Loucy (cell line): ENCODE data around the gene DDX25.
"Not testable (repeated sequence)": the region's sequence is repeated elsewhere in the genome, so short reads cannot be mapped to it uniquely, and the experiment has no call there.

Experiments used
- EZH2phosphoT487 ChIP-seq: fragments of 200-600 bp; IDR thresholded peaks from 2 replicates; pipeline ENCODE4 v1.6.1; 2018; ENCODE audit warnings: antibody characterized with exemption, mild to moderate bottlenecking, moderate library complexity, borderline replicate concordance
- TF ChIP-seq, protein P1 (sequence below): fragments of 200-600 bp; sonication (generic); conservative IDR thresholded peaks from 2 replicates; pipeline ENCODE4 v1.5.1; 2014; ENCODE audit warnings: mild to moderate bottlenecking, antibody characterized with exemption, low read length

DNA sequence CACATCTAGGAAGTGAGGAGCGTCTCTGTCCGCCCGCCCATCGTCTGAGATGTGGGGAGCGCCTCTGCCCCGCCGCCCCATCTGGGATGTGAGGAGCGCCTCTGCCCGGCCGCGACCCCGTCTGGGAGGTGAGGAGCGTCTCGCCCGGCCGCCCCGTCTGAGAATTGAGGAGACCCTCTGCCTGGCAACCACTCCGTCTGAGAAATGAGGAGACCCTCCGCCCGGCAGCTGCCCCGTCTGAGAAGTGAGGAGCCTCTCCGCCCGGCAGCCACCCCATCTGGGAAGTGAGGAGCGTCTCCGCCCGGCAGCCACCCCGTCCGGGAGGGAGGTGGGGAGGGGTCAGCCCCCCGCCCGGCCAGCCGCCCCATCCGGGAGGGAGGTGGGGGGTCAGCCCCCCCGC is 41.5 kb upstream of the DDX25 start:
- TF ChIP-seq, protein P1, sequence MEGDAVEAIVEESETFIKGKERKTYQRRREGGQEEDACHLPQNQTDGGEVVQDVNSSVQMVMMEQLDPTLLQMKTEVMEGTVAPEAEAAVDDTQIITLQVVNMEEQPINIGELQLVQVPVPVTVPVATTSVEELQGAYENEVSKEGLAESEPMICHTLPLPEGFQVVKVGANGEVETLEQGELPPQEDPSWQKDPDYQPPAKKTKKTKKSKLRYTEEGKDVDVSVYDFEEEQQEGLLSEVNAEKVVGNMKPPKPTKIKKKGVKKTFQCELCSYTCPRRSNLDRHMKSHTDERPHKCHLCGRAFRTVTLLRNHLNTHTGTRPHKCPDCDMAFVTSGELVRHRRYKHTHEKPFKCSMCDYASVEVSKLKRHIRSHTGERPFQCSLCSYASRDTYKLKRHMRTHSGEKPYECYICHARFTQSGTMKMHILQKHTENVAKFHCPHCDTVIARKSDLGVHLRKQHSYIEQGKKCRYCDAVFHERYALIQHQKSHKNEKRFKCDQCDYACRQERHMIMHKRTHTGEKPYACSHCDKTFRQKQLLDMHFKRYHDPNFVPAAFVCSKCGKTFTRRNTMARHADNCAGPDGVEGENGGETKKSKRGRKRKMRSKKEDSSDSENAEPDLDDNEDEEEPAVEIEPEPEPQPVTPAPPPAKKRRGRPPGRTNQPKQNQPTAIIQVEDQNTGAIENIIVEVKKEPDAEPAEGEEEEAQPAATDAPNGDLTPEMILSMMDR, result not testable (repeated sequence)
- not testable (repeated sequence) for TF ChIP-seq EZH2phosphoT487
